Naive thymus-derived CD8-positive, alpha-beta T cell (primary cell): ENCODE results near the gene SFTA2. TPM values are rescaled to one million over a fixed set of nuclear protein-coding genes. Genes with fewer than 3 reads are reported as not detected.
"Not testable (repeated sequence)": the region's sequence is repeated elsewhere in the genome, so short reads cannot be mapped to it uniquely, and the experiment has no call there.

Experiments
- ATAC-seq, 2 donors: fragments of 150-1000 bp; cut with Tn5 transposase in 1 of 2; sonication (Bioruptor Pico), chemical (Tn5 transposase) in 1 of 2; 1 replicate in 1 of 2; 2 replicates in 1 of 2; pipeline ENCODE4 v1.10.0; 2021; ENCODE audit warnings: mild to moderate bottlenecking in 2 of 2, moderate library complexity in 2 of 2
- POLR2A ChIA-PET: fragments of 350-600 bp; sonication (Branson Sonifier 250); formaldehyde crosslinking; loops from one replicate; lab custom pipeline; 2021; ENCODE audit warnings: antibody characterized with exemption; lab: Charles Lee
- DNase-seq, 10 donors: peaks; one replicate each; pipeline versions ENCODE4 v3.0.0 to v3.0.0-alpha.2; 2020 to 2022
- H3K27ac Mint-ChIP-seq, 10 donors: one replicate each; pipeline ENCODE4 v1.8.0; 2020 to 2022; ENCODE audit warnings: mild to moderate bottlenecking in 10 of 10, mixed read lengths in 10 of 10, moderate library complexity in 4 of 10, inconsistent platforms in 1 of 10
- H3K27me3 Mint-ChIP-seq, 5 donors: one replicate each; pipeline ENCODE4 v1.8.0; 2021 to 2022; ENCODE audit warnings: mixed read lengths in 5 of 5
- H3K36me3 Mint-ChIP-seq, 3 donors: one replicate each; pipeline ENCODE4 v1.8.0; 2020 to 2022; ENCODE audit warnings: mixed read lengths in 3 of 3, mild to moderate bottlenecking in 2 of 3, inconsistent platforms in 1 of 3
- H3K4me1 Mint-ChIP-seq, 4 donors: one replicate each; pipeline ENCODE4 v1.8.0; 2021 to 2022; ENCODE audit warnings: mixed read lengths in 4 of 4
- H3K4me3 Mint-ChIP-seq, 10 donors: one replicate each; pipeline ENCODE4 v1.8.0; 2020 to 2022; ENCODE audit warnings: mild to moderate bottlenecking in 10 of 10, mixed read lengths in 10 of 10, moderate library complexity in 6 of 10, inconsistent platforms in 1 of 10
- H3K9me3 Mint-ChIP-seq, 9 donors: one replicate each; pipeline ENCODE4 v1.8.0; 2020 to 2022; ENCODE audit warnings: mixed read lengths in 9 of 9, mild to moderate bottlenecking in 3 of 9, inconsistent platforms in 1 of 9, moderate library complexity in 1 of 9
- polyA plus RNA-seq, 3 donors: library from polyadenylated mRNA; unstranded; fragments of 300-500 nt; fragmentation: Illumina TruSeq; gene quantifications; one replicate each; pipeline ENCODE4 v1.2.3, GENCODE V29; 2021
- total RNA-seq, 8 experiments: library from RNA in 2 of 8; stranded (reverse) in 2 of 8; gene quantifications; one replicate each; pipeline ENCODE4 v1.2.3 and lab custom pipeline; 2021 to 2026

The SFTA2 gene
- not detected for total RNA-seq
- polyA plus RNA-seq = under 1 TPM in 1 of 3 donors, not detected in 2; 0.30 TPM
- total RNA-seq (lab: John Stamatoyannopoulos, UW) = 0 to 0.42 (median 0.08) reads per million in 6 experiments

GRCh38 chr6:30931969-30932645 lies at the start of gene SFTA2:
Gene SFTA2, minus strand, starts transcription at chr6:30932170. Its CDS starts 74 bp downstream, at chr6:30932096.
- peaks cover 5 to 12% (median 8%) of the 10 kb centered on the region in 3 donors for H3K36me3 Mint-ChIP-seq
- peak within 1 kb of the TSS in 3 of 10 donors; percentile 33 to 67 (median 41) for H3K27ac Mint-ChIP-seq
- POLR2A ChIA-PET = interaction anchor here (1.2 kb wide), 1 partner anchor 23 kb away, joined by 3 read pairs; no protein-coding TSS in a partner anchor
- DNase-seq = no peak
- H3K4me3 Mint-ChIP-seq = no peak within 1 kb of the TSS
- H3K27me3 Mint-ChIP-seq = peaks cover 0 to 5% (median 0%) of the 10 kb centered on the region in 5 donors
- peaks cover 0 to 6% (median 0%) of the 10 kb centered on the region in 4 donors for H3K4me1 Mint-ChIP-seq
- ATAC-seq = no peak
- H3K9me3 Mint-ChIP-seq = peaks cover 0 to 15% (median 6%) of the 10 kb centered on the region in 9 donors

GRCh38 chr6:30979690-30980089 lies 47.7 kb upstream of the SFTA2 start:
- no peak for DNase-seq
- H3K9me3 Mint-ChIP-seq = no peaks in the 10 kb centered on the region
- POLR2A ChIA-PET = no interaction called here
- H3K27ac Mint-ChIP-seq = no peak overlapping the region
- H3K4me3 Mint-ChIP-seq = no peak overlapping the region
- H3K4me1 Mint-ChIP-seq = peaks cover 1 to 9% (median 3%) of the 10 kb centered on the region in 4 donors
- no peaks in the 10 kb centered on the region for H3K36me3 Mint-ChIP-seq
- ATAC-seq = no peak
- H3K27me3 Mint-ChIP-seq = peaks cover 15 to 40% (median 31%) of the 10 kb centered on the region in 5 donors

- no peak for ATAC-seq
- Mint-ChIP-seq H3K9me3 (no peaks in the 10 kb centered on the region), H3K27me3 (peaks cover 15 to 39% (median 31%) of the 10 kb centered on the region in 5 donors), H3K27ac (no peak overlapping the region), H3K36me3 (no peaks in the 10 kb centered on the region), H3K4me1 (peaks cover 1 to 9% (median 3%) of the 10 kb centered on the region in 4 donors), H3K4me3 (no peak overlapping the region)
- POLR2A ChIA-PET = no interaction called here
- no peak for DNase-seq
Observed at GRCh38 chr6:30979141-30979540, 47.2 kb upstream of the SFTA2 start.

GRCh38 chr6:30974490-30975252 lies 42.7 kb upstream of the SFTA2 start:
- no peak overlapping the region for H3K27ac Mint-ChIP-seq
- no peak for DNase-seq
- H3K4me3 Mint-ChIP-seq = no peak overlapping the region
- POLR2A ChIA-PET = interaction anchor here (1.0 kb wide), 1 partner anchor 16 kb away, joined by 3 read pairs; no protein-coding TSS in a partner anchor
- H3K36me3 Mint-ChIP-seq = no peaks in the 10 kb centered on the region
- H3K27me3 Mint-ChIP-seq = peaks cover 9 to 22% (median 15%) of the 10 kb centered on the region in 5 donors
- no peak for ATAC-seq
- H3K4me1 Mint-ChIP-seq = no peaks in the 10 kb centered on the region
- no peaks in the 10 kb centered on the region for H3K9me3 Mint-ChIP-seq

- POLR2A ChIA-PET = interaction anchor here (0.7 kb wide), 1 partner anchor 59 kb away, joined by 4 read pairs; no protein-coding TSS in a partner anchor
- no peak overlapping the region for H3K27ac Mint-ChIP-seq
- ATAC-seq (no peak), DNase-seq (no peak)
- peaks cover 4 to 19% (median 14%) of the 10 kb centered on the region in 5 donors for H3K27me3 Mint-ChIP-seq
- no peaks in the 10 kb centered on the region for H3K9me3 Mint-ChIP-seq
- H3K36me3 Mint-ChIP-seq = no peaks in the 10 kb centered on the region
- no peak overlapping the region for H3K4me3 Mint-ChIP-seq
- peaks cover 0 to 5% (median 0%) of the 10 kb centered on the region in 4 donors for H3K4me1 Mint-ChIP-seq
Observed at GRCh38 chr6:30972816-30973215, 40.8 kb upstream of the SFTA2 start.

- POLR2A ChIA-PET = no interaction called here
- Mint-ChIP-seq H3K36me3 (no peaks in the 10 kb centered on the region), H3K4me1 (peaks cover 0 to 5% (median 0%) of the 10 kb centered on the region in 4 donors), H3K27ac (no peak overlapping the region), H3K9me3 (no peaks in the 10 kb centered on the region), H3K4me3 (no peak overlapping the region), H3K27me3 (peaks cover 5 to 24% (median 17%) of the 10 kb centered on the region in 5 donors)
- DNase-seq = no peak
- ATAC-seq = no peak
Observed at GRCh38 chr6:30970946-30971345, 39.0 kb upstream of the SFTA2 start.

GRCh38 chr6:30969171-30969570 lies 37.2 kb upstream of the SFTA2 start:
- Mint-ChIP-seq H3K27me3 (peaks cover 19 to 42% (median 31%) of the 10 kb centered on the region in 5 donors), H3K4me1 (peaks cover 10 to 15% (median 11%) of the 10 kb centered on the region in 4 donors)
- DNase-seq, H3K4me3 Mint-ChIP-seq, ATAC-seq, H3K9me3 Mint-ChIP-seq, H3K36me3 Mint-ChIP-seq, H3K27ac Mint-ChIP-seq: not testable (repeated sequence)
- POLR2A ChIA-PET = interaction anchor here (0.6 kb wide), 1 partner anchor 1174 kb away, joined by 3 read pairs; no protein-coding TSS in a partner anchor

GRCh38 chr6:30966154-30966553 lies 34.2 kb upstream of the SFTA2 start:
- POLR2A ChIA-PET = no interaction called here
- Mint-ChIP-seq H3K4me3 (no peak overlapping the region), H3K27me3 (peaks cover 15 to 29% (median 23%) of the 10 kb centered on the region in 5 donors), H3K27ac (peak overlapping the region in 2 of 10 donors; percentile 3 to 51), H3K4me1 (peaks cover 10 to 20% (median 14%) of the 10 kb centered on the region in 4 donors), H3K9me3 (no peaks in the 10 kb centered on the region), H3K36me3 (no peaks in the 10 kb centered on the region)
- DNase-seq = no peak
- ATAC-seq = no peak

GRCh38 chr6:30965140-30965601 lies 33.2 kb upstream of the SFTA2 start:
- POLR2A ChIA-PET = no interaction called here
- Mint-ChIP-seq H3K27ac (peak overlapping the region in 2 of 10 donors; percentile 38 to 75), H3K4me3 (no peak overlapping the region), H3K36me3 (no peaks in the 10 kb centered on the region), H3K9me3 (no peaks in the 10 kb centered on the region), H3K4me1 (peaks cover 10 to 20% (median 14%) of the 10 kb centered on the region in 4 donors), H3K27me3 (peaks cover 15 to 30% (median 26%) of the 10 kb centered on the region in 5 donors)
- ATAC-seq = no peak
- DNase-seq = no peak

- POLR2A ChIA-PET = no interaction called here
- Mint-ChIP-seq H3K4me3 (no peak overlapping the region), H3K36me3 (no peaks in the 10 kb centered on the region), H3K9me3 (no peaks in the 10 kb centered on the region), H3K27ac (peak overlapping the region in 1 of 10 donors; percentile 75), H3K27me3 (peaks cover 15 to 30% (median 26%) of the 10 kb centered on the region in 5 donors), H3K4me1 (peaks cover 10 to 17% (median 14%) of the 10 kb centered on the region in 4 donors)
- ATAC-seq (no peak), DNase-seq (no peak)
Observed at GRCh38 chr6:30964075-30964474, 32.1 kb upstream of the SFTA2 start.

GRCh38 chr6:30963641-30964040 lies 31.7 kb upstream of the SFTA2 start:
- H3K4me1 Mint-ChIP-seq = peaks cover 10 to 16% (median 14%) of the 10 kb centered on the region in 4 donors

GRCh38 chr6:30962716-30963115 lies 30.7 kb upstream of the SFTA2 start:
- Mint-ChIP-seq H3K9me3 (no peaks in the 10 kb centered on the region), H3K4me1 (peaks cover 10 to 20% (median 15%) of the 10 kb centered on the region in 4 donors), H3K4me3 (no peak overlapping the region), H3K27me3 (peaks cover 15 to 34% (median 26%) of the 10 kb centered on the region in 5 donors), H3K27ac (no peak overlapping the region), H3K36me3 (no peaks in the 10 kb centered on the region)
- POLR2A ChIA-PET = no interaction called here
- ATAC-seq = no peak
- DNase-seq = no peak

More at GRCh38 chr6:30963641-30964040, 31.7 kb upstream of the SFTA2 start:
- peaks cover 15 to 30% (median 26%) of the 10 kb centered on the region in 5 donors for H3K27me3 Mint-ChIP-seq
- ATAC-seq (no peak), DNase-seq (no peak)
- no peak overlapping the region for H3K27ac Mint-ChIP-seq
- POLR2A ChIA-PET = no interaction called here
- no peaks in the 10 kb centered on the region for H3K9me3 Mint-ChIP-seq
- H3K4me3 Mint-ChIP-seq = no peak overlapping the region
- no peaks in the 10 kb centered on the region for H3K36me3 Mint-ChIP-seq
